C4-2B (cell line): Measurements from ENCODE around the gene NCOA4.
A peak's percentile ranks its signal among the peaks of the same experiment; 100 is the strongest.
"Not testable (repeated sequence)": the region's sequence is repeated elsewhere in the genome, so short reads cannot be mapped to it uniquely, and the experiment has no call there.

Source experiments
- H3K27ac ChIP-seq: fragments of 450-650 bp; 2 replicates; pipeline ENCODE4 v1.5.1; 2017
- ZFX ChIP-seq: fragments of 450-650 bp; IDR thresholded peaks from 2 replicates; pipeline ENCODE4 v1.6.1; 2017
- TF ChIP-seq, protein P1 (sequence below): fragments of 450-650 bp; conservative IDR thresholded peaks from 2 replicates; pipeline ENCODE4 v1.5.1; 2017; ENCODE audit warnings: mild to moderate bottlenecking

The NCOA4 gene

DNA sequence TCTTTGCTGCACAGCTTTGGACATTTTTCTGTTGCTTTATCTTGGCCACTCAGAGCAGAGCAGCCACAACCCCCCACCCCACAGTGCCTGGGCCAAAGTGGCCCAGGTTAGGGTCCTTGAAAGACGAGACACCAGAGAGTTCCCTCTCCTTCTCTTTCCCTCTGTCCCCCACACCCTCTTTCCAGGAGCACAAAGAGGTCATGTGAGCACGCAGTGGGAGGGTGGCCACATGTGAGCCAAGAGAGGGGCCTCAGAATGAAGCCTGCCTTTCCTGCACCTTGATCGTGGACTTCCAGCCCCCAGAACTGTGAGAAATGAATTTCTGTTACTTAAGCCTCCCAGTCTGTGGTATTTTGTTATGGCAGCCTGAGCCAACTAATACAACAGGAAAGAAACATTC, 30.3 kb upstream of the NCOA4 start:
- H3K27ac ChIP-seq = no peak overlapping the region
- TF ChIP-seq, protein P1, sequence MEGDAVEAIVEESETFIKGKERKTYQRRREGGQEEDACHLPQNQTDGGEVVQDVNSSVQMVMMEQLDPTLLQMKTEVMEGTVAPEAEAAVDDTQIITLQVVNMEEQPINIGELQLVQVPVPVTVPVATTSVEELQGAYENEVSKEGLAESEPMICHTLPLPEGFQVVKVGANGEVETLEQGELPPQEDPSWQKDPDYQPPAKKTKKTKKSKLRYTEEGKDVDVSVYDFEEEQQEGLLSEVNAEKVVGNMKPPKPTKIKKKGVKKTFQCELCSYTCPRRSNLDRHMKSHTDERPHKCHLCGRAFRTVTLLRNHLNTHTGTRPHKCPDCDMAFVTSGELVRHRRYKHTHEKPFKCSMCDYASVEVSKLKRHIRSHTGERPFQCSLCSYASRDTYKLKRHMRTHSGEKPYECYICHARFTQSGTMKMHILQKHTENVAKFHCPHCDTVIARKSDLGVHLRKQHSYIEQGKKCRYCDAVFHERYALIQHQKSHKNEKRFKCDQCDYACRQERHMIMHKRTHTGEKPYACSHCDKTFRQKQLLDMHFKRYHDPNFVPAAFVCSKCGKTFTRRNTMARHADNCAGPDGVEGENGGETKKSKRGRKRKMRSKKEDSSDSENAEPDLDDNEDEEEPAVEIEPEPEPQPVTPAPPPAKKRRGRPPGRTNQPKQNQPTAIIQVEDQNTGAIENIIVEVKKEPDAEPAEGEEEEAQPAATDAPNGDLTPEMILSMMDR = no peak
- no peak for TF ChIP-seq ZFX

DNA sequence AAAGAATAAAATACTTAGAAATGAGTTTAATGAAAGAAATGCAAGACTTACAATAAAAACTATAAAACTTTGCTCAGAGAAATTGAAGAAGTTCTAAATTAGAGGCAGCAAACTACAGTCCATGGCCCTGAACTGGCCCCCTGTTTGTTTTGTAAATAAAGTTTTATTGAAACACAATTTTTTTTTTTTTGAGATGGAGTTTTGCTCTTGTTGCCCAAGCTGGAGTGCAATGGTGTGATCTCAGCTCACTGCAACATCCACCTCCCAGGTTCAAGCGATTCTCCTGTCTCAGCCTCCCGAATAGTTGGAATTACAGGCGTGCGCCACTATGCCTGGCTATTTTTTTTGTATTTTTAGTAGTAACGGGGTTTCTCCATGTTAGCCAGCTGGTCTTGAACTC, 27.5 kb upstream of the NCOA4 start:
- H3K27ac ChIP-seq = not testable (repeated sequence)

DNA sequence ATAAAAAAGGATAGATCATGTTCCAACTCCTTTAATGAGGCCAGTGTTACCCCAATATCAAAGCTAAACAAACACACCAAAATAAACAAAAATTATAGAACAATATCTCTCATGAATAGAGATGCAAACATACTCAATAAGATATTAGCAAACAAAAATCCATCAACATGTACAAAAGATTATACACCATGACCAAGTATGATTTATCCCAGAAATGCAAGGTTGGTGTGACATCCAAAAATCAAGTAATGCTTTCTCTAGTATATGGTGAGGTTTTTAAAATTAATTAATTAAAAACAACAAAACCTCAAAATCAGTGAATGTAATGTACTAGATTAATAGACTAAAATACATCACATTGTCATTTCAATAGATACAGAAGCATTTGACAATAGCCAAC, 26.6 kb upstream of the NCOA4 start:
- H3K27ac ChIP-seq = no peak overlapping the region
- TF ChIP-seq, protein P1 = no peak
- TF ChIP-seq ZFX = no peak

DNA sequence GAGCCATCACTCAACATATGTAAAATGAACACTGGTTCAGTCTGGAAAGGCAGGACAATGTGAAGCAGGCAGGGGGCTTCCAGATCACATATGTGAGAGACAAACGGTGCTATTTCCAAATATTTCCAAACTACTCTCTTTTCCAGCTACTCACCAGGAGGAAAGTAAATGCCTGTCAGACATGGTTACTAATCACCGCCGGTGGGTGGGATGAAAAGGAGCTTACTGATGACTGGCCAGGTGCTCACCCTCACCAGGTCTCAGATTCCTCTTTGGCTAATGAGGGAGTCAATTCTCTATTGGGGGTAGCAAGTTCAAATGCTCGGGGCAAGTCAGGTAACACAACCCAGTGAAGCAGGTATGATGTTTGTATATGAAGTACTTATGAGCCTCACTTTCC, 25.3 kb upstream of the NCOA4 start:
- no peak overlapping the region for H3K27ac ChIP-seq
- no peak for TF ChIP-seq ZFX
- TF ChIP-seq, protein P1 = no peak

DNA sequence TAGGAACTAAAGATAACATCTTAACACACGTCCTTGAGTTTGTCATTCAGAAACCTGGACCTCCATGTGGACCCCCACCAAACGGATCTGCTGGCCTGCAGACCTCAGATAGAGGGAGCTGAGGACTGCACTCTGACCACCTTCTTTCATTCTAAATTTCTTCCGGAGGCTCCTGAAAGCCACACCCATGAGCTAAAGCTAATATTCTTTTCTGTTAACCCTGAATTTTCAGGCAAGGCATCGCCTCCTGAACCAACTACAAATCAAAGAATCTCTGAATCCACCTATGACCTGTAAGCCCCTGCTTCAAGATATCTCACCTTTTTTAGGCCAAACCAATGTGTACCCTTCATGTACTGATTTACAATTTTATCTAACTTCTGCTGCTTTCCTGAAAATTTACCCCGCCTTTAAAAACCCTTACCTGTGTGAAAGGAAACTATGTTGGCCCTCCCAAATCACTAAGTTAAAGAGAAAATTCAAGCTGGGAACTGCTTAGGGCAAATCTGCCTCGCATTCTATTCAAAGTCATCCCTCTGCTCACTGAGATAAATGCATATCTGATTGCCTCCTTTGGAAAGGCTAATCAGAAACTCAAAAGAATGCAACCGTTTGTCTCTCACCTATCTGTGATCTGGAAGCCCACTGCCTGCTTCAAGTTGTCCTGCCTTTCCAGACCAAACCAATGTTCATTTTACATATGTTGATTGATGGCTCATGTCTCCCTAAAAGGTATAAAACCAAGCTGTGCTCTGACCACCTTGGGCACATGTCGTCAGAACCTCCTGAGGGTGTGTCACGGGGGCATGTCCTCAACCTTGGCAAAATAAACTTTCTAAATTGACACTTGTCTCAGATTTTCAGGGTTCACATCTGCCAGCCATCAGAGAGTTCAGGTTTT, 23.4 kb upstream of the NCOA4 start:
- H3K27ac ChIP-seq = no peak overlapping the region
- TF ChIP-seq ZFX = no peak
- TF ChIP-seq, protein P1 = no peak

DNA sequence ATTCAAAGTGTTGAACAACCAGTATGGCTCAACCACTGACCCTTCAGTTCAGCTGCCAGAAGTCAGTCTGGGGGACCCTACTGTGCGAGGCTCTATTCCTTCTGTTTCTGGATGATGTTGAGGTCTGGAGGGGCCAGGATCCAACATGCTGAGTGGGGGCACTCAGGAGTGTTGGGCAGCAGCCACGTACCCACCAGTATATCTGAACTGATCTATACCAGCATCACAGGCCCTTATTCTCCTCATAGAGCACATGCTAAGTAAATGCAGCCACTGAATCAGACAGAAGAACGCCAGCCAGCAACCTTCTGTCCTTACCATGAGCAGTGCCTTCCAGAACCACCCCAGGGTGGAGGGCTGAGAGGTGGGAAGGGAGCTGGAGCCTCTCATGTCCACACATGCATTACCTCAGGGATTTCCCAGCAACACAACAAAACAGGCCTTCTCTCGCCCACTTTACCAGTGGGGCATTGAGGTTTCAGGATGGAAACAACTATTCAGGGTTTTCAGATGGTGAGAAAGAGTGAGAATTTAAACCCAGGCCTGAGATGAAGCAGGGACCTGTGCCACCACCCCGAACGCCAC, 22.5 kb upstream of the NCOA4 start:
- TF ChIP-seq, protein P1 = no peak
- TF ChIP-seq ZFX = no peak

DNA sequence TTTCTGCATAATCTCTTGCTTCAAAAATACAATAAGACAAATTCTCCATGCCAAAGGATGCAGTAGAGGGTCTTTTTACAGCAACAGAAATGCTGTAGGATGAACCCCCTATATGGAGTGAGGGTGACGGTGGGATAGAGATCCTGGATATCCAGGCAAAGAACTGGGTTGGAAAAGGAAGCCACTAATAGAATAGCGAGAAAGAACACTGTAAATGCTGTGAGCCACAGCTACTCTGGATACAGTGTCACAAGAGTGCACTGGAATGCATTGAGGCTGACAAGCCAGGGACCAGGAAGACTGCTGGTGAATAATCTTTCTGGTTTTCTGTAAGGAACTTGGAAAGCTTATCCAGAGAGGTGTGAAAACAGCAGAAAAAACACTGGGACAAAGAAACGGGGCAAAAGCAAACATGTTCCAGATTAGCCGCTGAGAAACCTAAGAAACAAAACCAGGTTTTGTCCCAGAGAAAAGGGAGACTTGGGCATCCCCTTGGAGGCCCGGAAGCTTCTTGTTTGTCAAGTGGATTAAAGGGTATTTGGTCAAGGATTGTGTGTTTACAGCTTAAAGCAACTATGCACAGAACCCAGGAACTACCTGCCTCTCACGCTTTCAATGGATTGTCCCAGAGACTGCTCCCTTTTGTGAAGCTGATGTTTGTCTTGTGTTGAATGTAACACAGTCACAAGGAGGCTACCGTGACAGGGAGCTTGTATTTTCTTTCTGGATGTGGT, 21.8 kb upstream of the NCOA4 start:
- TF ChIP-seq ZFX = no peak
- TF ChIP-seq, protein P1 = no peak
- peak overlapping the region; percentile 30 for H3K27ac ChIP-seq

More for the DNA sequence above, 22.5 kb upstream of the NCOA4 start:
- H3K27ac ChIP-seq = peak overlapping the region; percentile 30
